HEK293 (cell line): ENCODE results near the gene CCR9.

ENCODE experiments used
- CTCF ChIA-PET: fragments of 350-600 bp; formaldehyde crosslinking; extraction: SDS; loops from one replicate; lab custom pipeline; 2021; ENCODE audit warnings: antibody characterized with exemption; lab: Yijun Ruan, JAX
- POLR2A ChIA-PET: fragments of 300-600 bp; formaldehyde crosslinking; extraction: SDS; loops from one replicate; lab custom pipeline; 2020; ENCODE audit warnings: antibody characterized with exemption, inconsistent platforms; lab: Yijun Ruan, JAX
- H3K27ac ChIP-seq: fragments of 200-500 bp; sonication (Bioruptor generic); 2 replicates; pipeline ENCODE4 v1.5.1; 2014; ENCODE audit warnings: low read depth, low read length, control low read depth, inconsistent platforms; ENCODE audit errors: extremely low read depth
- H3K36me3 ChIP-seq, 2 experiments: fragments of 200-500 bp in 1 of 2; sonication (Bioruptor generic) in 1 of 2; 1 replicate in 1 of 2; 2 replicates in 1 of 2; pipeline ENCODE4 v1.5.1; 2014 to 2017; ENCODE audit warnings: inconsistent platforms in 2 of 2, low read length in 2 of 2; ENCODE audit not compliant: control insufficient read depth in 2 of 2, insufficient read depth in 1 of 2
- H3K4me1 ChIP-seq: fragments of 200-500 bp; sonication (Bioruptor generic); 2 replicates; pipeline ENCODE4 v1.5.1; 2014; ENCODE audit warnings: mild to moderate bottlenecking, low read length, inconsistent platforms; ENCODE audit not compliant: control insufficient read depth, insufficient read depth
- H3K4me3 ChIP-seq: 2 replicates; pipeline ENCODE4 v1.5.1; 2011; ENCODE audit warnings: low read depth, mild to moderate bottlenecking, control low read depth, low read length, moderate library complexity
- H3K9me3 ChIP-seq: fragments of 200-500 bp; sonication (Bioruptor generic); 2 replicates; pipeline ENCODE4 v1.5.1; 2014; ENCODE audit warnings: low read depth, low read length, inconsistent platforms; ENCODE audit not compliant: control insufficient read depth, insufficient read depth
- BCL11A ChIP-seq: fragments of 450-650 bp; formaldehyde crosslinking; IDR thresholded peaks from 2 replicates; pipeline ENCODE4 v1.5.1; 2016; ENCODE audit warnings: low read depth, missing biosample characterization, missing genetic modification characterization
- GLI2 ChIP-seq: fragments of 450-650 bp; formaldehyde crosslinking; IDR thresholded peaks from 2 replicates; pipeline ENCODE4; 2017; ENCODE audit warnings: missing biosample characterization, missing genetic modification characterization, low read depth, borderline replicate concordance
- HOXC10 ChIP-seq: sonication (generic); formaldehyde crosslinking; IDR thresholded peaks from 2 replicates; pipeline ENCODE4 v1.8.1; 2023; ENCODE audit warnings: mild to moderate bottlenecking, missing genetic modification reagents
- KLF9 ChIP-seq: fragments of 450-650 bp; formaldehyde crosslinking; IDR thresholded peaks from 2 replicates; pipeline ENCODE4 v1.5.1; 2016; ENCODE audit warnings: missing biosample characterization, missing genetic modification characterization, low read depth
- MYNN ChIP-seq: fragments of 450-650 bp; formaldehyde crosslinking; IDR thresholded peaks from 2 replicates; pipeline ENCODE4 v1.5.1; 2016; ENCODE audit warnings: missing biosample characterization, missing genetic modification characterization, borderline replicate concordance
- PRDM1 ChIP-seq: fragments of 450-650 bp; formaldehyde crosslinking; IDR thresholded peaks from 2 replicates; pipeline ENCODE4; 2016; ENCODE audit warnings: missing biosample characterization, missing genetic modification characterization
- ZBTB1 ChIP-seq: fragments of 450-650 bp; formaldehyde crosslinking; IDR thresholded peaks from 2 replicates; pipeline ENCODE4 v1.5.1; 2016; ENCODE audit warnings: missing biosample characterization, missing genetic modification characterization
- ZBTB11 ChIP-seq: fragments of 450-650 bp; formaldehyde crosslinking; conservative IDR thresholded peaks from 2 replicates; pipeline ENCODE4 v1.5.1; 2016; ENCODE audit warnings: low read depth, missing biosample characterization, missing genetic modification characterization
- ZBTB7A ChIP-seq: fragments of 450-650 bp; formaldehyde crosslinking; IDR thresholded peaks from 2 replicates; pipeline ENCODE4 v1.5.1; 2016; ENCODE audit warnings: low read depth, missing biosample characterization, missing genetic modification characterization
- ZFP41 ChIP-seq: fragments of 450-650 bp; formaldehyde crosslinking; IDR thresholded peaks from 2 replicates; pipeline ENCODE4 v1.5.1; 2016; ENCODE audit warnings: missing biosample characterization, missing genetic modification characterization, borderline replicate concordance
- ZNF121 ChIP-seq: fragments of 450-650 bp; formaldehyde crosslinking; IDR thresholded peaks from 2 replicates; pipeline ENCODE4 v1.5.1; 2016; ENCODE audit warnings: missing biosample characterization, missing genetic modification characterization
- ZNF140 ChIP-seq: fragments of 450-650 bp; formaldehyde crosslinking; IDR thresholded peaks from 2 replicates; pipeline ENCODE4 v1.5.1; 2016; ENCODE audit warnings: missing biosample characterization, missing genetic modification characterization
- ZNF184 ChIP-seq: fragments of 450-650 bp; IDR thresholded peaks from 2 replicates; pipeline ENCODE4 v1.5.1; 2018; ENCODE audit warnings: missing biosample characterization, mild to moderate bottlenecking, missing genetic modification characterization
- ZNF239 ChIP-seq: fragments of 450-650 bp; formaldehyde crosslinking; IDR thresholded peaks from 2 replicates; pipeline ENCODE4 v1.5.1; 2016; ENCODE audit warnings: missing biosample characterization, missing genetic modification characterization
- ZNF280D ChIP-seq: fragments of 450-650 bp; formaldehyde crosslinking; IDR thresholded peaks from 2 replicates; pipeline ENCODE4 v1.5.1; 2016; ENCODE audit warnings: missing biosample characterization, missing genetic modification characterization
- ZNF391 ChIP-seq: fragments of 450-650 bp; formaldehyde crosslinking; IDR thresholded peaks from 2 replicates; pipeline ENCODE4 v1.5.1; 2016; ENCODE audit warnings: low read depth, missing biosample characterization, missing genetic modification characterization, borderline replicate concordance
- ZNF423 ChIP-seq: fragments of 450-650 bp; formaldehyde crosslinking; IDR thresholded peaks from 2 replicates; pipeline ENCODE4 v1.5.1; 2016; ENCODE audit warnings: missing biosample characterization, missing genetic modification characterization
- ZNF544 ChIP-seq: fragments of 450-650 bp; formaldehyde crosslinking; IDR thresholded peaks from 2 replicates; pipeline ENCODE4 v1.5.0; 2017; ENCODE audit warnings: missing biosample characterization, missing genetic modification characterization
- ZNF558 ChIP-seq: fragments of 450-650 bp; formaldehyde crosslinking; IDR thresholded peaks from 2 replicates; pipeline ENCODE4 v1.5.1; 2016; ENCODE audit warnings: missing biosample characterization, missing genetic modification characterization
- ZNF610 ChIP-seq: fragments of 450-650 bp; formaldehyde crosslinking; IDR thresholded peaks from 2 replicates; pipeline ENCODE4 v1.5.1; 2016; ENCODE audit warnings: missing biosample characterization, missing genetic modification characterization, borderline replicate concordance
- ZNF626 ChIP-seq: fragments of 450-650 bp; sonication (Bioruptor Pico); formaldehyde crosslinking; IDR thresholded peaks from 2 replicates; pipeline ENCODE4 v1.5.1; 2018; ENCODE audit warnings: missing biosample characterization, missing genetic modification characterization, inconsistent platforms
- ZNF658 ChIP-seq: fragments of 450-650 bp; formaldehyde crosslinking; IDR thresholded peaks from 2 replicates; pipeline ENCODE4; 2016; ENCODE audit warnings: missing biosample characterization, missing genetic modification characterization
- ZNF747 ChIP-seq: fragments of 450-650 bp; formaldehyde crosslinking; IDR thresholded peaks from 2 replicates; pipeline ENCODE4 v1.5.1; 2016; ENCODE audit warnings: missing biosample characterization, missing genetic modification characterization
- ZNF776 ChIP-seq: fragments of 450-650 bp; formaldehyde crosslinking; IDR thresholded peaks from 2 replicates; pipeline ENCODE4 v1.5.0; 2017; ENCODE audit warnings: missing biosample characterization, missing genetic modification characterization, borderline replicate concordance
- ZSCAN18 ChIP-seq: fragments of 450-650 bp; formaldehyde crosslinking; IDR thresholded peaks from 2 replicates; pipeline ENCODE4 v1.5.1; 2016; ENCODE audit warnings: missing biosample characterization, missing genetic modification characterization

The CCR9 gene

GRCh38 chr3:45842851-45843625, 43.3 kb upstream of the CCR9 start:
- H3K4me3 ChIP-seq: no peak overlapping the region
- H3K27ac ChIP-seq: no peak overlapping the region
- no peaks in the 10 kb centered on the region for H3K36me3 ChIP-seq
- H3K9me3 ChIP-seq: no peaks in the 10 kb centered on the region
- TF ChIP-seq ZNF544 (tag by site-specific recombination) (no peak), ZBTB11 (tag by site-specific recombination) (no peak), ZNF140 (tag by site-specific recombination) (no peak), HOXC10 (no peak), ZNF776 (tag by site-specific recombination) (no peak), ZNF658 (tag by site-specific recombination) (no peak), KLF9 (tag by site-specific recombination) (no peak), GLI2 (no peak), ZNF184 (tag by site-specific recombination) (no peak), ZNF626 (tag by site-specific recombination) (no peak)
- ChIA-PET POLR2A (no interaction called here), CTCF (interaction anchor here (0.7 to 1.2 kb wide), 3 partner anchors 40 to 236 kb away, joined by 3 to 6 read pairs (median 3); no protein-coding TSS in a partner anchor)
- H3K4me1 ChIP-seq: no peaks in the 10 kb centered on the region

- Histone ChIP-seq H3K9me3 (no peaks in the 10 kb centered on the region), H3K4me1 (no peaks in the 10 kb centered on the region), H3K4me3 (no peak overlapping the region), H3K27ac (no peak overlapping the region), H3K36me3 (no peaks in the 10 kb centered on the region)
- ChIA-PET POLR2A (no interaction called here), CTCF (no interaction called here)
- TF ChIP-seq ZBTB1 (tag by site-specific recombination): no peak
- TF ChIP-seq ZNF280D (tag by site-specific recombination): no peak
- TF ChIP-seq ZNF610: no peak
- TF ChIP-seq BCL11A (tag by site-specific recombination): no peak
- no peak for TF ChIP-seq ZNF121 (tag by site-specific recombination)
- no peak for TF ChIP-seq ZNF747 (tag by site-specific recombination)
- no peak for TF ChIP-seq ZNF423 (tag by site-specific recombination)
- TF ChIP-seq ZNF391 (tag by site-specific recombination): no peak
- no peak for TF ChIP-seq ZSCAN18 (tag by site-specific recombination)
- no peak for TF ChIP-seq ZNF558 (tag by site-specific recombination)
- no peak for TF ChIP-seq MYNN (tag by site-specific recombination)
- TF ChIP-seq ZBTB7A (tag by site-specific recombination): no peak
- TF ChIP-seq ZNF626 (tag by site-specific recombination): no peak
- TF ChIP-seq ZNF239 (tag by site-specific recombination): no peak
- TF ChIP-seq ZFP41 (tag by site-specific recombination): no peak
- no peak for TF ChIP-seq PRDM1
Observed at GRCh38 chr3:45844616-45845015, 41.7 kb upstream of the CCR9 start.
